SIG-M5 treated with dmso at 0.1 percent for 504 hours (cell line): Measurements from ENCODE around the gene BEGAIN.

Experiments used
- DNase-seq: peaks from one replicate; lab custom pipeline; 2025; ENCODE audit not compliant: unreplicated experiment; lab: John Stamatoyannopoulos, UW

BEGAIN gene

GRCh38 chr14:100601914-100602313 lies 14.7 kb upstream of the BEGAIN start:
- DNase-seq, result no peak

- no peak for DNase-seq
Measured at GRCh38 chr14:100601064-100601463, 13.8 kb upstream of the BEGAIN start.

GRCh38 chr14:100599981-100600380 lies 12.8 kb upstream of the BEGAIN start:
- DNase-seq, result no peak

- no peak for DNase-seq
Measured at GRCh38 chr14:100594625-100594951, 7.4 kb upstream of the BEGAIN start.

- no peak for DNase-seq
Measured at GRCh38 chr14:100593751-100594624, 6.8 kb upstream of the BEGAIN start.

GRCh38 chr14:100592972-100593371 lies 5.8 kb upstream of the BEGAIN start:
- no peak for DNase-seq

- no peak for DNase-seq
Measured at GRCh38 chr14:100592461-100592891, 5.3 kb upstream of the BEGAIN start.

GRCh38 chr14:100591453-100592371 lies 4.5 kb upstream of the BEGAIN start:
- DNase-seq, result no peak

GRCh38 chr14:100590726-100591452 lies 3.7 kb upstream of the BEGAIN start:
- no peak for DNase-seq

GRCh38 chr14:100589760-100590469 lies 2.7 kb upstream of the BEGAIN start:
- DNase-seq, result no peak

GRCh38 chr14:100589071-100589759 lies 2.0 kb upstream of the BEGAIN start:
- no peak for DNase-seq

GRCh38 chr14:100588671-100589070 lies 1.5 kb upstream of the BEGAIN start:
- no peak for DNase-seq

GRCh38 chr14:100587763-100588411 lies 670 bp upstream of the BEGAIN start:
- DNase-seq, result no peak

- no peak for DNase-seq
Measured at GRCh38 chr14:100586403-100587085, 673 bp downstream of the BEGAIN start.

- no peak for DNase-seq
Measured at GRCh38 chr14:100586153-100586402, 1.1 kb downstream of the BEGAIN start.

- no peak for DNase-seq
Measured at GRCh38 chr14:100585448-100586152, 1.6 kb downstream of the BEGAIN start.

GRCh38 chr14:100584056-100585031 lies 2.9 kb downstream of the BEGAIN start:
- DNase-seq, result no peak

- no peak for DNase-seq
Measured at GRCh38 chr14:100583245-100583644, 4.0 kb downstream of the BEGAIN start.
